Myometrial cell (primary cell): Measurements from ENCODE around the gene OR1F1. TPM values are rescaled to one million over a fixed set of nuclear protein-coding genes. Genes with fewer than 3 reads are reported as not detected.

ENCODE experiments used
- total RNA-seq: library from RNA; depleted of rRNA; stranded (reverse); fragments of >200 nt; gene quantifications from 2 replicates; pipeline ENCODE4 v1.2.3, GENCODE V29; 2015

The OR1F1 gene
- total RNA-seq: not detected in 2 replicates

DNA sequence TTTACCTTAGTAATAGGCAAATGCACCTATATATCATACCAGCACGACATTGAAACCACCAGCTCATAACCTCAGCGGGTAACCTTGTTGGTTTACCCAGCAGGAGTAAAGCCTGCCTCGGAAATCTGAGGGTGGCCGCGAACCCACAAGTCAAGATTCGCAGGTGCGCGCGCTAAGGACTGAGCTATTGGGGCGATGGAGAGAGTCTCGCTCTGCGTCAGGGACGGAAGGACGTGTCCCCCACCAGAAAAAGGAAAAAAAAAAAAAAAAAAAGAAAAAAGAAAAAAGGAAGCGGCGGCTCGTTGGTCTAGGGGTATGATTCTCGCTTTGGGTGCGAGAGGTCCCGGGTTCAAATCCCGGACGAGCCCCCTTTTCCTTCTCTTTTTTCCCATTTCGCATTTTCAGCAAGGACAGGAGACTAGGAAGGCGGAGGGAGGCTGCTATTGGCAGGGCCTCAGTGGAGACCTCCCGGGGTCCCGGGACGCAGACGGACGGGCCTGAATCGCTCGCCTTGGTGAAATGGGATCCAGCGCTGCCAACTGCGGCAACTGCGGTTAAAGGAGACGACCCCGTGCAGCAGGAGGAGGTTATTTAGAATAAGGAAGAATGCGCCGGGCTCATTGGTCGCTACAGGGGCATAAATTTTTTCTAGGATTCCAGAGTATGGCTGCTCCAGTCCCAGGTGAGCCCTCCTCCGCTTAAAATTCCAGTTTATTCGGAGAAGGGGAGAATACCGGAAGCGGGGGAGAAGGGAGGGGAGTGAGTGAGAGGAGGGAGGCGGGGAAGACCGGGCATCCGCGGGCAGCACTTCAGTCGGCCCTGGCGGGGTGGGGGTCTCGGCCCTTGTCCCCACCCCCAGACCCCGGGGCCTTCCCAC, at the start of gene OR1F1:
Gene OR1F1 (plus strand): TSS at position 407 of the 877 bp plus-strand sequence.

DNA sequence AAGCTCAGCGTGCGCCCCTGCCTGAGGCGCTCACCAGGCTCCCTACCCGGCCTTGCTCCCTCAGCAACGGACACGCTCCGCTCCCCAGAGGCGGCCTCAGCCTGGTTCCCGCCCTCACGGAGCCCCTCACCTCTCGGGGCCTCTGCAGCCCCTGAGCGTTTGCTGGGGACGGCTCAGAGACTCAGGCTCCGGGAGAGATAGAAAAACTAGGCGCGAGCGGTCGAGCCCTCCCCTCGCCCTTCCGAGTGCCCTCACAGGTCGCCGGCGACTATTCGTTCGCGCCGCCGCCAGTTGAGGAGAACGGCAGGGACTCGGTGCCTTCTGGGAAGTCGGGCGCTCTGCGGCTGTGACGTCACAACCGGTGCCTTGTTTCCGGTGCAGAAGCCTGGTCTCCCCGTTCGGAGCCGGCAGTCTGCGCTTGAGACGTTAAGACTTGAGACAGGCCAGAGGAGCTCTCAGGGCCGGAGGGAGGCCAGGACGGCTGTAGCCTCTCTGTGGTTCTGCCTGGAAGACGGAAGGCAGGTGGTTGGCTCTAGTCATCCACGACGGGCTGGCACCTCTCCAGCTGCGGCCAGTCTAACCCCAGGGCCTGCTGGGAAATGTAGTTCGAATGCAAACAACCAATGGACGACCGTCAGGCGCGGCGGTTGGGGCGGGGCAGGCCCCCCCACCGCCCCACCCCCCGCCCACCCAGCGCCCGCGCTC, 47.0 kb downstream of the OR1F1 start, which contains the start of gene ZNF200:
Gene ZNF200 (minus strand): TSS at position 302 of the 705 bp plus-strand sequence. CDS start 1,403 bp downstream, outside the sequence.

Other genes starting within 250 kb of the OR1F1 start
- under 0.01 TPM in 1 of 2 replicates, not detected in the other for gene KREMEN2, start 223.9 kb upstream of the OR1F1 start, total RNA-seq
- 7.1 and 14.1 TPM in 2 replicates for gene PAQR4, start 218.9 kb upstream of the OR1F1 start, total RNA-seq
- gene PKMYT1, start 207.8 kb upstream of the OR1F1 start, total RNA-seq: 13.3 and 24.8 TPM in 2 replicates
- not detected in 2 replicates for gene CLDN9, start 175.3 kb upstream of the OR1F1 start, total RNA-seq
- gene CLDN6, start 170.0 kb upstream of the OR1F1 start, total RNA-seq: not detected in 2 replicates
- gene TNFRSF12A, start 167.8 kb upstream of the OR1F1 start, total RNA-seq: 236 and 323 TPM in 2 replicates
- gene HCFC1R1, start 164.3 kb upstream of the OR1F1 start, total RNA-seq: 23.1 and 24.1 TPM in 2 replicates
- gene THOC6, start 164.2 kb upstream of the OR1F1 start, total RNA-seq: 25.3 and 28.3 TPM in 2 replicates
- not detected in 2 replicates for gene BICDL2, start 151.3 kb upstream of the OR1F1 start, total RNA-seq
- not detected in 2 replicates for gene MMP25, start 141.6 kb upstream of the OR1F1 start, total RNA-seq
- 23.6 and 27.3 TPM in 2 replicates for gene IL32, start 122.6 kb upstream of the OR1F1 start, total RNA-seq
- gene ZSCAN10, start 88.9 kb upstream of the OR1F1 start, total RNA-seq: not detected in 2 replicates
- gene ZNF205, start 75.6 kb upstream of the OR1F1 start, total RNA-seq: 11.7 and 17.3 TPM in 2 replicates
- gene ZNF213, start 53.2 kb upstream of the OR1F1 start, total RNA-seq: 2.9 and 3.7 TPM in 2 replicates
- 1.2 and 2.7 TPM in 2 replicates for gene ZNF200, start 47.0 kb downstream of the OR1F1 start, total RNA-seq
- 0.53 and 1.2 TPM in 2 replicates for gene MEFV, start 68.4 kb downstream of the OR1F1 start, total RNA-seq
- 27.1 and 32.0 TPM in 2 replicates for gene ZNF263, start 95.3 kb downstream of the OR1F1 start, total RNA-seq
- gene TIGD7, start 117.2 kb downstream of the OR1F1 start, total RNA-seq: 1.2 and 2.3 TPM in 2 replicates
- 3.2 and 12.2 TPM in 2 replicates for gene ZNF75A, start 117.3 kb downstream of the OR1F1 start, total RNA-seq
- gene OR2C1, start 167.7 kb downstream of the OR1F1 start, total RNA-seq: not detected in 2 replicates
- gene ZSCAN32, start 212.8 kb downstream of the OR1F1 start, total RNA-seq: 7.1 and 10.4 TPM in 2 replicates
- 6.6 and 9.6 TPM in 2 replicates for gene ZNF174, start 213.0 kb downstream of the OR1F1 start, total RNA-seq